ENCODE results near the gene PRMT2.
"Not testable (repeated sequence)": the region's sequence is repeated elsewhere in the genome, so short reads cannot be mapped to it uniquely, and the experiment has no call there.

The PRMT2 gene

DNA sequence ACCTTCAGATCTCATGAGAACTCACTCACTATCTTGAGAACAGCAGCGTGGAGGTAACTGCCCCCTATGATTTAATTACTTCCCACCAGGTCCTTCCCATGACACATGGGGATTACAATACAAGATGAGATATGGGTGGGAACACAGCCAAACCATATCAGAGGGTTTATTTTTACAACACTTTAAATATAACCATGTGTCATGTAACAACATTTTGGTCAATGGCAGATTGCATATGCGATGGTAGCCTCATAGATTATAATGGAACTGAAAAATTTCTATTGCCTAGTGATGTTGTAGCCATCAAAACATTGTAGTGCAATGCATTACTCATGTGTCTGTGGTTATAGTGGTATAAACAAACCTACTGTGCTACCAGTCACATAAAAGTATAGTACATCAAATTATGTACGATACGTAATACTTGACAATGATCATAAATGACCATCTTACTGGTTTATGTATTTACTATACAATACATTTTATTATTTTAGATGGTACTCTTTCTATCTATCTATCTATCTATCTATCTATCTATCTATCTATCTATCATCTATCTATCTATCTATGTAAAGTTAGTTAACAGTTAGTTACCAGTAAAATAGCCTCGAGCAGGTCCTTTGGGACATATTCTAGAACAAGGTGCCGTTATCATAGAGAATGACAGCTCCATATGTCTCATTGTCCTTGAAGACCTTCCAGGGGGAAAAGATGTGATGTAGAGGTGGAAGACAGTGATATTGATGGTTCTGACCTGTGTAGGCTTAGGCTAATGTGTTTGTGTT, 18.0 kb upstream of the PRMT2 start:
- DNase-seq (ENCODE audit: low spot score) = no peak

GRCh38 chr21:46618738-46619379, 16.6 kb upstream of the PRMT2 start:
- no peak for DNase-seq (ENCODE audit: low spot score)

DNA sequence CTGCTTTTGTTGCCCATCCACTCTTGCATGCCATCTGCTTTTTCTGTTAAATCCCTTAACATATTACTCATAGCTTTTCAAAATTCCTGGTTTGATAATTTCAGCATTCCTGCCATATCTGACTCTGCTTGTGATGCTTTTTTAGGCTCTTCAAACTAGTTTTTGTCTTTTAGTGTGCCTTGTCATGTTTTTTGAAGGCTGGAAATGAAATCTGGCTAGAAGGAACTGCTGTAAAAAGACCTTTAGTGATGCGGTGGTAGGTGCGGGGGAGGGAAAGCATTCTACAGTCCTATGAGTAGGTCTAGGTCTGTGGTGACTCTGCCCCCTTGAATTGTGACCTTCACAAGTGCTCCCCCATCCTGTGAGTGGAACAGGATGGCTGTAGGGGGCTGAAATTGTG, 15.6 kb upstream of the PRMT2 start:
- DNase-seq (ENCODE audit: low spot score) = no peak

- DNase-seq (ENCODE audit: low spot score) = no peak
Measured at GRCh38 chr21:46620846-46621245, 14.6 kb upstream of the PRMT2 start.

DNA sequence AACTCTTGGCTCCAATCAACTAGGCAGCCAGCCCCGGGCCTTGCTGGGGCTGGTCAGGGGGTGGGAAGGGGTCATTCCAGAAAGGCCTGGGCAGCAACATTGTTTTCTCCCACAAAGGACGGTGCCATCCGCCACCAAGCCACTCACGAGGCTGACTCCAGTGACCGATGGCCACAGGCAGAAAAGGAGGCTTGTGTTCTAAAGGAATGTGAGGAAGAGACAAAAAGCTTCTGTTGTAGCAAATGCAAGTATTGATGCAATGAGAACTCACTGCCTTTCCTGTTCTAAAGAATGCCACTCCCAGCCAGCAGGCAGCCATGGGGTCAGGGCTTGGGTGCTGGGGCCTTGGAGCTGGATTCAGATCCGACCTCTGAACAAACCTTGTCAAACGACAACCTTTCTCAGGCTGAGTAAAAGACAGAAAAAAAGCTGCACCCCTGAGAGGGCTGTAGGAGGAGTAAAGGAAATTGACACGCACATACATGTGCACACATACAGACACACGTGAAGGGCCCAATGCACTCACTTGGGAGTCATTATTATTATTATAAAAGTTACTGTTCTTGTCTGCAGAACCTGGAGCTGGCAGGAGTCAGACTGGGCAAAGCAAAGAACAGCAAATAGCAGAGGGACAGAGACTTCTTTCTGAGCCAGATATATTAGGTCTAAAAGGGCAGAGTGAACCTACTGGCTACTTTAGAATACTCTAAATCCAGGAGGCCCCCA, 13.9 kb upstream of the PRMT2 start:
- peak; percentile 98 for DNase-seq (ENCODE audit: low spot score)

GRCh38 chr21:46622226-46622625, 13.2 kb upstream of the PRMT2 start:
- peak; percentile 97 for DNase-seq (ENCODE audit: low spot score)

DNA sequence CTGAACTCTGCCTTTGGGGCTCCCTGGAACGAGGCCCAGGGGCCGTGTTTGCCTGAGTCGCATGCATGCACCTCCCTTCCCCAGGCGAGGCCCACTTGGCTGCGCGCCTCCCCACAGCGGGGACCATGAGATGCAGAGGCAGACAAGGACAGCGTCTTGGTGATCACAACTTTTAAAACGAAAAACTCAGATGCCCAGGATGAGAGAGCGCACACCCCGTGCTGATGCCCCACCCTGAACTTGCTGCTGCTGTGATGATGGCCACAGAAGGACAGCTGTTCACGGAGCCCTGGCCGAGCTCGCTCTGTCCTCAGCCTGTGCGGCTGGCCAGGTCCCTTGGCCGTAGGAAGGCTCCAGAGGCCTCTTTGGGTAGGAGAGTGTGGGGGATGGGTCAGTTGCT, 11.4 kb upstream of the PRMT2 start:
- peak; percentile 52 for DNase-seq (ENCODE audit: low spot score)

- DNase-seq (ENCODE audit: low spot score) = no peak
Measured at GRCh38 chr21:46625759-46626158, 9.7 kb upstream of the PRMT2 start.

DNA sequence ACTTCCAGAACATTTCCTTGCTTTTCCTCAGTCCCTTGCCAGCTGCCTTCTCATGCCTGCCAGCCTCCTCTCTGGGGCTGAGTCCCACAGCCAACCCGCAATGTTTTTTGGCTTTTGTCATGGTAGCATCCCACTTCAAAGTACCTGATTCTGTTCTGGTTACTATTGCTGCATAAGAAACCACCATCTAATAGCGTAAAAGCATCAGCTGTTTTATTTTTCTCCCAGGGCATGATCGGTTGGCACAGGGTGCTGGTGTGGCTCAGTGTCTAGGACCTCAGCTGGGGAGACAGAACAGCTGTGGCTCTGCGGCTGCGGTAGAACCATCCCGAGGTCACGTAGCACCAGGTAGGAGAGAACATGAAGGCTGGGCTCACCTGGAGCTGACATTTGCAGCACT, 8.9 kb upstream of the PRMT2 start:
- no peak for DNase-seq (ENCODE audit: low spot score)

DNA sequence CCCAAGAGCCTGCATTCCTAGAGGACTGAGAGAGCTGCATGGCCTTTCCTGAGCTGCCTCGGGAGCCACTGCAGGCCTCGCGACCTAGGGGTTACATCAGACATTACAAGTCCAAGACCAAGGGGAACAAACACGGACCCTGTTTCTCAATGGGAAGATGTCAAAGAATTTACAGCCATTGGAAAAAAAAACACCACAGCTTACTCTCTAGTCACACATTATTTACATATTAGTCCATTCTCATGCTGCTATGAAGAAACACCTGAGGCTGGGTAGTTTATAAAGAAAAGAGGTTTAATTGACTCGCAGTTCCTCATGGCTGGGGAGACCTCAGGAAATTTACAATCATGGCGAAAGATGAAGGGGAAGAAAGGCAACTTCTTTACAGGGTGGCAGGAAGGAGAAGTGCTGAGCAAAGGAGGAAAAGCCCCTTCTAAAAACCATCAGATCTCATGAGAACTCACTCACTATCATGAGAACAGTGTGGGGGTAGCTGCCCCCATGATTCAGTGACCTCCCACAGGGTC, 8.4 kb upstream of the PRMT2 start:
- DNase-seq (ENCODE audit: low spot score) = no peak

DNA sequence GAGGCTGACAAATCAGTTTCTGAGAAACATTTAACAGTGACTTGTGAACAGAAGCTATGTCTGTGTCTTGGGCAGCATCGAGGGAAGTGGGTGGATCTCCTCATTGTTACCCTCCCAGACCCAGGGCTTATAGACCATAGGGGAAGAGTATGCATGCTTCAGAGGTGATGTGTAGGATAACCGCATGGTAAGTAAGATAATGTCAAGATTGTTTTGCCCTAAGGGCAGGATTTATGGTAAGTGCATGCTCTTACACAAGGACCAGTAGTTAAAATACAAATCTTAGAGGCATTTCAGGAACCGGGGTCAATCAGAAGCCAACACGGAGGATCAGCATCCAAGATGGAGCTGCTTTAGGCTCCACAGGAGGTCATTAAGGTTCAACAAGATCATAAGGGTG, 7.7 kb upstream of the PRMT2 start:
- no peak for DNase-seq (ENCODE audit: low spot score)

DNA sequence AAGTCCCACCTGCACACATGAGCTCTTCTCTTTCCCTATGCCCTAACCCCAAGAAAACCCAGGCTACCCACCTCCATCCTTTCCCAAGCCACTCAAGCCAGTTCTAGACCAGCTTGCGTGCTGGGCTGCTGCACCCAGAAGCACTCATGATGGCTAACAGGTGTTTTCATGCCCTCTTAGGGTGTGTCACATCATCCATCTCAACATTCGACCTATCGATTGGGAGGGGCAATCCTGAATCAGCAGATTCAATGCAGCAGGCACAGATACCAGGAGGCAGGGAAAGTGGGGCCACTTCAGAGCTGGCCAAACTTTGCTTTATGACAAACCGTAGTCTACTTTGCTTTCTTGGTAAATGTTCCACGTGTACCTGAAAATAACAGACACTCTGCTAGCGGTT, 6.6 kb upstream of the PRMT2 start:
- no peak for DNase-seq (ENCODE audit: low spot score)

DNA sequence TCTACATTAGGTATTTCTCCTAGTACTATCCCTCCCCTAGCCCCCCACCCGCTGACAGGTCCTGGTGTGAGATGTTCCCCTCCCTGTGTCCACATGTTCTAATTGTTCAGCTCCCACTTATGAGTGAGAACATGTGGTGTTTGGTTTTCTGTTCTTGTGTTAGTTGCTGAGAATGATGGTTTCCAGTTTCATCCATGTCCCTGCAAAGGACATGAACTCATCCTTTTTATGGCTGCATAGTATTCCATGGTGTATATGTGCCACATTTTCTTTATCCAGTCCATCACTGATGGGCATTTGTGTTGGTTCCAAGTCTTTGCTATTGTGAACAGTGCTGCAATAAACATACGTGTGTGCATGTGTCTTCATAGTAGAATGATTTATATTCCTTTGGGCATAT, 4.6 kb upstream of the PRMT2 start:
- not testable (repeated sequence) for DNase-seq (ENCODE audit: low spot score)

- no peak for DNase-seq (ENCODE audit: low spot score)
Measured at GRCh38 chr21:46633566-46633965, 1.9 kb upstream of the PRMT2 start.

DNA sequence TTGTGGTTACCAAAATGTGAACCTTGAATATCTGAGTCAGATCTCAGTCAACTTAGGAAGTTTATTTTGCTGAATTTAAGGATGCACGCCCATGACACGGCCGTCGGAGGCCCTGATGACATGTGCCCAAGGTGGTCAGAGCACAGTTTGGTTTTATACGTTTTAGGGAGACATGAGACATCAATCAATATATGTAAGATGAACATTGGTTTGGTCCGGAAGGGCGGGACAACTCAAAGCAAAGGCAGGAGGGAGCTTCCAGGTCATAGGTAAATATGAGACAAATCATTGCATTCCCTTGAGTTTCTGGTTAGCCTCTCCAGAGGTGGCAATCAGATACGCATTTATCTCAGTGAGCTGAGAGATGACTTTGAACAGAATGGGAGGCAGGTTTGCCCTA, 1.0 kb upstream of the PRMT2 start:
- DNase-seq (ENCODE audit: low spot score) = no peak

DNA sequence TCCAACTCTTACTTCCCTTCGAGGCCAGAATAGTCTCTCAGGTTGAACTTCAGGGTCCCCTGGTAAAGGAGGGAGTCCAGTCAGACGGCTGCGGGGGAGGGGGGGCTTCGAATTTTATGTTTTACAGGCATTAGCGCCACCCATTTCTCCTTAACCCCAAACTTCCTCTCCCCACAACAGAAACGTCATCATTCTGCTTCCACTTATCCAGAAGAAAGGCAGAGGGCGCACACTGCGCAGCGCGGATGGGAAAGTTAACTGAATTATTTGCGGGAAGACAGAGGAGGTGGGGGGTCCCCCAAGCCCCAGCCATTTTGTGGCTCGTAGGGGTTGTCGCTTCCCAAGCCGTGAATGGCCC, 529 bp upstream of the PRMT2 start:
- peak; percentile 93 for DNase-seq (ENCODE audit: low spot score)

DNA sequence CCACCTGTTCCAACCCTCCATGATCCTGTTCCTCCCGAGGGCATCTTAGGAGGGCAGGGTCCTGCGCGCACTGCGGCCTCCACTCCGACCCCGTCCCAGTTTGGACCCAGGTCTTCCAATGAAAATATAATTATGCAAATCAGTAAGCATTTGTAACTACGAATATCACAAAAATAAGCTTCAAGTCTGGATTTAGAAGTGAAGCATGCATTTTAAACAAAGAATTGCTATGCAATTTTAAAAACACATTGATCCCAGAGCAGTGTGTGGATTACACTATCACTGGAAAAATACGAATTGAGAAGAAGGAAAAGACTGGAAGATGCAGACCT, 673 bp downstream of the PRMT2 start:
- DNase-seq (ENCODE audit: low spot score) = no peak

GRCh38 chr21:46636550-46637285, 1.2 kb downstream of the PRMT2 start:
- peak; percentile 53 for DNase-seq (ENCODE audit: low spot score)

- DNase-seq (ENCODE audit: low spot score) = peak; percentile 65
Measured at GRCh38 chr21:46637952-46638746, 2.7 kb downstream of the PRMT2 start.

DNA sequence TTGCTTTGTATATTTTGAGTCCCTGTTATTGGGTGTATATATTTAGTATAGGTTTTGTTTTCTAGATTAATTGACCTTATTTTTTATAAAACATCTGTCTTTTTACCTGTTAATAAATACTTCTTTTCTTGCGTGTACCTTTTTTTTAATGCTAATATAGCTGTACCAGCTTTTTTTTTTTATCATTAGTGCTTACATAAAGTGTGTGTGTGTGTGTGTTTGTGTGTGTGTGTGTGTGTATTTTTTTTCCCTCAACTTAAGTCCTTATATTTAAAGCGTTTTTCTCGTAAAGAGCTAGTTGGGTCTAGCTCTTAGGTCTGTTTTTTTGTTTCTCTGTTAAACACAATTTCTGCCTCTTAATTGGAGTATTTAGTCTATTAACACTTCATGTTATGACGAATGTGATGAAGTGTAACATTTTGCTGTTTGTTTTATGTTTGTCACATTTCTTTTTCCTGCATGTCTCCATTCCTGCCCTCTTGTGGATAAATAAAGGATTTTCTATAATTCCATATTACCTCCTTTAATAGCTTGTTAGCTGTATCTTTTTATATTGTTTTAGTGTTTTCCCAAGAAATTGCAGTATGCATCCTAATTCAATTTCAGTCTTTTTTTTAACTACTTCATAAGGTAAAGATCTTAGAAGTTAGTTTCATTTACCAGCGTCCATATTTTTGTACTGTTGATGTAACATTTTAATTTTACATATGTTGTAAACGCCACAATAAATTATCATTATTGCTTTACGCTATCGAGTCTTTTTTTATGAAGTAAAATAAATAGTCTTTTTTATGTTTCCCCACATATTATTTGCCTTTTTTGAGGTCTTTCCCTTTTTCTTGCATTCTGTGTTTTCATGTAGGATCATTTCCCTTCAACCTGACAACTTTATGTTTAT, 4.3 kb downstream of the PRMT2 start:
- DNase-seq (ENCODE audit: low spot score) = peak; percentile 73

GRCh38 chr21:46641656-46642055, 6.2 kb downstream of the PRMT2 start:
- no peak for DNase-seq (ENCODE audit: low spot score)
